Stimulated activated memory B cell treated with anti-CD40 and anti-IgM and Interleukin-4, amounts not matched to agents 10 μg/mL and 1 μg/mL and 100 μg/mL, for 72 hours (primary cell): ENCODE data around the gene PTPRM.

ENCODE experiments used
- ATAC-seq: fragments of 150-1000 bp; cut with Tn5 transposase; 2 replicates; pipeline ENCODE4 v1.10.0; 2021
- H3K27ac Mint-ChIP-seq: one replicate; pipeline ENCODE4 v1.8.0; 2022; ENCODE audit warnings: mild to moderate bottlenecking, mixed read lengths
- H3K27me3 Mint-ChIP-seq: one replicate; pipeline ENCODE4 v1.8.0; 2022; ENCODE audit warnings: mixed read lengths
- H3K36me3 Mint-ChIP-seq: one replicate; pipeline ENCODE4 v1.8.0; 2022; ENCODE audit warnings: mixed read lengths
- H3K4me1 Mint-ChIP-seq: one replicate; pipeline ENCODE4 v1.8.0; 2022; ENCODE audit warnings: mixed read lengths
- H3K4me3 Mint-ChIP-seq: one replicate; pipeline ENCODE4 v1.8.0; 2022; ENCODE audit warnings: mild to moderate bottlenecking, moderate library complexity, mixed read lengths
- H3K9me3 Mint-ChIP-seq: one replicate; pipeline ENCODE4 v1.8.0; 2022; ENCODE audit warnings: mixed read lengths

Gene PTPRM

GRCh38 chr18:7908681-7909299 is 341.7 kb downstream of the PTPRM start:
- Mint-ChIP-seq H3K9me3 (peaks cover 4% of the 10 kb centered on the region), H3K27ac (no peak overlapping the region), H3K4me3 (no peak overlapping the region), H3K27me3 (no peaks in the 10 kb centered on the region), H3K36me3 (no peaks in the 10 kb centered on the region), H3K4me1 (no peaks in the 10 kb centered on the region)
- no peak for ATAC-seq

GRCh38 chr18:7914834-7915670 is 347.9 kb downstream of the PTPRM start:
- no peak for ATAC-seq
- Mint-ChIP-seq H3K36me3 (no peaks in the 10 kb centered on the region), H3K27me3 (no peaks in the 10 kb centered on the region), H3K4me1 (no peaks in the 10 kb centered on the region), H3K27ac (no peak overlapping the region), H3K4me3 (no peak overlapping the region), H3K9me3 (peaks cover 4% of the 10 kb centered on the region)

GRCh38 chr18:7918701-7919100 is 351.6 kb downstream of the PTPRM start:
- Mint-ChIP-seq H3K27ac (no peak overlapping the region), H3K4me1 (no peaks in the 10 kb centered on the region), H3K9me3 (peaks cover 15% of the 10 kb centered on the region), H3K4me3 (no peak overlapping the region), H3K36me3 (no peaks in the 10 kb centered on the region), H3K27me3 (no peaks in the 10 kb centered on the region)
- ATAC-seq: no peak

GRCh38 chr18:7919565-7919964 is 352.4 kb downstream of the PTPRM start:
- H3K4me3 Mint-ChIP-seq: no peak overlapping the region
- H3K27me3 Mint-ChIP-seq: no peaks in the 10 kb centered on the region
- no peak for ATAC-seq
- no peaks in the 10 kb centered on the region for H3K4me1 Mint-ChIP-seq
- H3K9me3 Mint-ChIP-seq: peaks cover 15% of the 10 kb centered on the region
- H3K36me3 Mint-ChIP-seq: no peaks in the 10 kb centered on the region
- H3K27ac Mint-ChIP-seq: no peak overlapping the region

- Mint-ChIP-seq H3K36me3 (no peaks in the 10 kb centered on the region), H3K9me3 (peaks cover 15% of the 10 kb centered on the region), H3K4me3 (no peak overlapping the region), H3K27ac (no peak overlapping the region), H3K4me1 (no peaks in the 10 kb centered on the region), H3K27me3 (no peaks in the 10 kb centered on the region)
- no peak for ATAC-seq
Observed at GRCh38 chr18:7921938-7922587, 354.9 kb downstream of the PTPRM start.

- Mint-ChIP-seq H3K27me3 (no peaks in the 10 kb centered on the region), H3K9me3 (peaks cover 12% of the 10 kb centered on the region), H3K4me1 (no peaks in the 10 kb centered on the region), H3K27ac (no peak overlapping the region), H3K4me3 (no peak overlapping the region), H3K36me3 (no peaks in the 10 kb centered on the region)
- ATAC-seq: no peak
Observed at GRCh38 chr18:7923105-7923504, 356.0 kb downstream of the PTPRM start.

- H3K36me3 Mint-ChIP-seq: no peaks in the 10 kb centered on the region
- no peak overlapping the region for H3K27ac Mint-ChIP-seq
- H3K4me3 Mint-ChIP-seq: no peak overlapping the region
- no peak for ATAC-seq
- H3K4me1 Mint-ChIP-seq: no peaks in the 10 kb centered on the region
- peaks cover 12% of the 10 kb centered on the region for H3K9me3 Mint-ChIP-seq
- H3K27me3 Mint-ChIP-seq: no peaks in the 10 kb centered on the region
Observed at GRCh38 chr18:7924616-7925015, 357.5 kb downstream of the PTPRM start.

- H3K4me1 Mint-ChIP-seq: no peaks in the 10 kb centered on the region
- no peaks in the 10 kb centered on the region for H3K27me3 Mint-ChIP-seq
- ATAC-seq: no peak
- H3K4me3 Mint-ChIP-seq: no peak overlapping the region
- peaks cover 3% of the 10 kb centered on the region for H3K9me3 Mint-ChIP-seq
- H3K36me3 Mint-ChIP-seq: no peaks in the 10 kb centered on the region
- no peak overlapping the region for H3K27ac Mint-ChIP-seq
Observed at GRCh38 chr18:7926526-7926925, 359.4 kb downstream of the PTPRM start.

GRCh38 chr18:7927119-7927518 is 360.0 kb downstream of the PTPRM start:
- no peak for ATAC-seq

GRCh38 chr18:7931763-7932162 is 364.6 kb downstream of the PTPRM start:
- no peaks in the 10 kb centered on the region for H3K36me3 Mint-ChIP-seq
- no peak overlapping the region for H3K27ac Mint-ChIP-seq
- H3K4me3 Mint-ChIP-seq: no peak overlapping the region
- H3K27me3 Mint-ChIP-seq: no peaks in the 10 kb centered on the region
- H3K9me3 Mint-ChIP-seq: no peaks in the 10 kb centered on the region
- no peak for ATAC-seq
- H3K4me1 Mint-ChIP-seq: no peaks in the 10 kb centered on the region

More at GRCh38 chr18:7927119-7927518, 360.0 kb downstream of the PTPRM start:
- H3K27ac Mint-ChIP-seq: no peak overlapping the region
- no peaks in the 10 kb centered on the region for H3K27me3 Mint-ChIP-seq
- no peak overlapping the region for H3K4me3 Mint-ChIP-seq
- H3K9me3 Mint-ChIP-seq: no peaks in the 10 kb centered on the region
- H3K36me3 Mint-ChIP-seq: no peaks in the 10 kb centered on the region
- no peaks in the 10 kb centered on the region for H3K4me1 Mint-ChIP-seq

- Mint-ChIP-seq H3K27ac (no peak overlapping the region), H3K27me3 (no peaks in the 10 kb centered on the region), H3K9me3 (no peaks in the 10 kb centered on the region), H3K4me3 (no peak overlapping the region), H3K4me1 (no peaks in the 10 kb centered on the region), H3K36me3 (no peaks in the 10 kb centered on the region)
- no peak for ATAC-seq
Observed at GRCh38 chr18:7937268-7937667, 370.2 kb downstream of the PTPRM start.

GRCh38 chr18:7939521-7939920 is 372.4 kb downstream of the PTPRM start:
- Mint-ChIP-seq H3K4me1 (no peaks in the 10 kb centered on the region), H3K27me3 (no peaks in the 10 kb centered on the region), H3K36me3 (no peaks in the 10 kb centered on the region), H3K9me3 (peaks cover 3% of the 10 kb centered on the region), H3K27ac (no peak overlapping the region), H3K4me3 (no peak overlapping the region)
- no peak for ATAC-seq

- Mint-ChIP-seq H3K4me1 (no peaks in the 10 kb centered on the region), H3K27me3 (no peaks in the 10 kb centered on the region), H3K4me3 (no peak overlapping the region), H3K9me3 (peaks cover 3% of the 10 kb centered on the region), H3K27ac (no peak overlapping the region), H3K36me3 (no peaks in the 10 kb centered on the region)
- no peak for ATAC-seq
Observed at GRCh38 chr18:7940379-7940778, 373.3 kb downstream of the PTPRM start.

- H3K27me3 Mint-ChIP-seq: no peaks in the 10 kb centered on the region
- no peak for ATAC-seq
- no peak overlapping the region for H3K27ac Mint-ChIP-seq
- peaks cover 3% of the 10 kb centered on the region for H3K9me3 Mint-ChIP-seq
- H3K36me3 Mint-ChIP-seq: no peaks in the 10 kb centered on the region
- H3K4me3 Mint-ChIP-seq: no peak overlapping the region
- H3K4me1 Mint-ChIP-seq: no peaks in the 10 kb centered on the region
Observed at GRCh38 chr18:7940971-7941370, 373.9 kb downstream of the PTPRM start.

GRCh38 chr18:7941533-7941932 is 374.4 kb downstream of the PTPRM start:
- no peak overlapping the region for H3K27ac Mint-ChIP-seq
- ATAC-seq: no peak
- H3K36me3 Mint-ChIP-seq: no peaks in the 10 kb centered on the region

GRCh38 chr18:7945882-7946281 is 378.8 kb downstream of the PTPRM start:
- no peaks in the 10 kb centered on the region for H3K4me1 Mint-ChIP-seq
- H3K27ac Mint-ChIP-seq: no peak overlapping the region
- no peak overlapping the region for H3K4me3 Mint-ChIP-seq
- no peaks in the 10 kb centered on the region for H3K36me3 Mint-ChIP-seq
- no peaks in the 10 kb centered on the region for H3K27me3 Mint-ChIP-seq
- peaks cover 3% of the 10 kb centered on the region for H3K9me3 Mint-ChIP-seq
- no peak for ATAC-seq

More at GRCh38 chr18:7941533-7941932, 374.4 kb downstream of the PTPRM start:
- H3K27me3 Mint-ChIP-seq: no peaks in the 10 kb centered on the region
- peaks cover 3% of the 10 kb centered on the region for H3K9me3 Mint-ChIP-seq
- H3K4me1 Mint-ChIP-seq: no peaks in the 10 kb centered on the region
- no peak overlapping the region for H3K4me3 Mint-ChIP-seq
